Measurements from ENCODE around the gene LGI1. TPM values are rescaled to one million over a fixed set of nuclear protein-coding genes. Genes with fewer than 3 reads are reported as not detected.

The LGI1 gene
- polyA plus RNA-seq, 1 donor (not counting 4 experiments of a cell fraction or from before 2014, with no cell fraction given) = not detected

- peaks cover under 1% of the 10 kb centered on the region for H3K27me3 ChIP-seq (ENCODE audit: control insufficient read depth, extremely low read depth, insufficient read depth, low read length)
- no peaks in the 10 kb centered on the region for H3K9me3 ChIP-seq (ENCODE audit: control insufficient read depth, low read depth, low read length)
- no peak overlapping the region for H3K4me3 ChIP-seq (ENCODE audit: control insufficient read depth in 2 of 3, extremely low read depth in 1 of 3, insufficient read depth in 2 of 3, low read depth in 1 of 3, low read length in 3 of 3)
- no peak overlapping the region for H3K9ac ChIP-seq (ENCODE audit: control insufficient read depth, extremely low read depth, insufficient read depth, low read length)
- peaks cover 3% of the 10 kb centered on the region for H3K4me1 ChIP-seq (ENCODE audit: control insufficient read depth, extremely low read depth, insufficient read depth, low read length)
- TF ChIP-seq CTCF (optimal IDR thresholded peaks at IDR 0.05 in 1 of 3, IDR thresholded peaks at IDR 0.05 in 1 of 3, conservative IDR thresholded peaks at IDR 0.05 in 1 of 3; ENCODE audit: extremely low read depth in 1 of 3, insufficient read depth in 2 of 3, low read length in 3 of 3) (no peak), EZH2 (IDR thresholded peaks at IDR 0.05; ENCODE audit: low read length) (no peak)
- H3K79me2 ChIP-seq (ENCODE audit: control insufficient read depth, insufficient read depth, low read length) = no peaks in the 10 kb centered on the region
- no peak overlapping the region for H2AFZ ChIP-seq (ENCODE audit: control insufficient read depth, low read length)
- dilution Hi-C loops (cut with MboI; ENCODE audit: extremely low pct_ligation_motif_present, low sequenced_read_pairs) = no loop called here
- H3K4me2 ChIP-seq (ENCODE audit: control insufficient read depth, extremely low read depth, insufficient read depth, low read depth, low read length) = no peak overlapping the region
- no peaks in the 10 kb centered on the region for H3K9me1 ChIP-seq (ENCODE audit: control insufficient read depth, extremely low read depth, insufficient read depth, low read length)
- H3K36me3 ChIP-seq (ENCODE audit: control insufficient read depth in 2 of 2, extremely low read depth in 1 of 2, insufficient read depth in 2 of 2, low read length in 2 of 2) = no peaks in the 10 kb centered on the region
- DNase-seq (ENCODE audit: low read depth, low spot score) (no peak), FAIRE-seq (no peak)
- no peak overlapping the region for H3K27ac ChIP-seq (ENCODE audit: control insufficient read depth, insufficient read depth, low read length)
- H4K20me1 ChIP-seq (ENCODE audit: control insufficient read depth, extremely low read depth, insufficient read depth, low read length) = no peaks in the 10 kb centered on the region
Observed at GRCh38 chr10:93751124-93751523, 6.6 kb upstream of the LGI1 start.

GRCh38 chr10:93751832-93752231 lies 5.9 kb upstream of the LGI1 start:
- Histone ChIP-seq H4K20me1 (ENCODE audit: control insufficient read depth, extremely low read depth, insufficient read depth, low read length) (no peaks in the 10 kb centered on the region), H3K9me1 (ENCODE audit: control insufficient read depth, extremely low read depth, insufficient read depth, low read length) (no peaks in the 10 kb centered on the region), H3K9me3 (ENCODE audit: control insufficient read depth, low read depth, low read length) (no peaks in the 10 kb centered on the region), H3K36me3 (ENCODE audit: control insufficient read depth in 2 of 2, extremely low read depth in 1 of 2, insufficient read depth in 2 of 2, low read length in 2 of 2) (no peaks in the 10 kb centered on the region), H2AFZ (ENCODE audit: control insufficient read depth, low read length) (no peak overlapping the region), H3K4me2 (ENCODE audit: control insufficient read depth, extremely low read depth, insufficient read depth, low read depth, low read length) (no peak overlapping the region), H3K4me1 (ENCODE audit: control insufficient read depth, extremely low read depth, insufficient read depth, low read length) (peaks cover 3% of the 10 kb centered on the region), H3K27ac (ENCODE audit: control insufficient read depth, insufficient read depth, low read length) (no peak overlapping the region), H3K4me3 (ENCODE audit: control insufficient read depth in 2 of 3, extremely low read depth in 1 of 3, insufficient read depth in 2 of 3, low read depth in 1 of 3, low read length in 3 of 3) (no peak overlapping the region), H3K79me2 (ENCODE audit: control insufficient read depth, insufficient read depth, low read length) (no peaks in the 10 kb centered on the region), H3K27me3 (ENCODE audit: control insufficient read depth, extremely low read depth, insufficient read depth, low read length) (peaks cover 7% of the 10 kb centered on the region), H3K9ac (ENCODE audit: control insufficient read depth, extremely low read depth, insufficient read depth, low read length) (no peak overlapping the region)
- FAIRE-seq (peak; percentile 64), DNase-seq (ENCODE audit: low read depth, low spot score) (no peak)
- TF ChIP-seq CTCF (optimal IDR thresholded peaks at IDR 0.05 in 1 of 3, IDR thresholded peaks at IDR 0.05 in 1 of 3, conservative IDR thresholded peaks at IDR 0.05 in 1 of 3; ENCODE audit: extremely low read depth in 1 of 3, insufficient read depth in 2 of 3, low read length in 3 of 3) = no peak
- TF ChIP-seq EZH2 (IDR thresholded peaks at IDR 0.05; ENCODE audit: low read length) = no peak
- dilution Hi-C loops (cut with MboI; ENCODE audit: extremely low pct_ligation_motif_present, low sequenced_read_pairs) = no loop called here

Measured in keratinocyte (primary cell).